Uterus (tissue), 2 donors: ENCODE measurements around the gene NEK4.

Experiments used
- POLR2A ChIP-seq, 2 donors: fragments of 450-650 bp; IDR thresholded peaks; one replicate each; pipeline ENCODE4 v1.6.1; 2016; ENCODE audit warnings: antibody characterized with exemption in 2 of 2, mild to moderate bottlenecking in 1 of 2, moderate library complexity in 1 of 2
- TF ChIP-seq, protein P1 (sequence below), 4 experiments: fragments of 200-600 bp in 2 of 4; fragments of 450-650 bp in 2 of 4; sonication (generic) in 2 of 4; IDR thresholded peaks; one replicate each; pipeline ENCODE4 v1.5.1; 2016 to 2019; ENCODE audit warnings: antibody characterized with exemption in 4 of 4, mild to moderate bottlenecking in 2 of 4, moderate library complexity in 1 of 4

DNA sequence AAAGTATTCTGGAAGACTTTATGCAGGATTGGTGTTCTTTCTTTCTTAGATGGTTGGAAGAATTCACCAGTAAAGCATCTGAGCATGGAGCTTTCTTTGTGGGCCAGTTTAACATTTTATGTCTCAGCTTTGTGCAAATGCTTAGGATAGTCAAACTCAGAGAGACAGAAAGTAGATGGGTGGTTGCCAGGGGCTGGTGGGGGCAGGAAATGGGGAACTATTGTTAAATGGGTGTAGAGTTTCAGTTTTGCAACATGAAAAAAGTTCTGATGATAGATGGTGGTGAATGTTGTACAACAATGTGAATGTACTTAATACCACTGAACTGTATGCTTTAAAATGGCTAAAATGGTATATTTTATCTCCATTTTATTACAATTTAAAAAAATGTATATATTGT, 40.1 kb downstream of the NEK4 start:
- TF ChIP-seq, protein P1, sequence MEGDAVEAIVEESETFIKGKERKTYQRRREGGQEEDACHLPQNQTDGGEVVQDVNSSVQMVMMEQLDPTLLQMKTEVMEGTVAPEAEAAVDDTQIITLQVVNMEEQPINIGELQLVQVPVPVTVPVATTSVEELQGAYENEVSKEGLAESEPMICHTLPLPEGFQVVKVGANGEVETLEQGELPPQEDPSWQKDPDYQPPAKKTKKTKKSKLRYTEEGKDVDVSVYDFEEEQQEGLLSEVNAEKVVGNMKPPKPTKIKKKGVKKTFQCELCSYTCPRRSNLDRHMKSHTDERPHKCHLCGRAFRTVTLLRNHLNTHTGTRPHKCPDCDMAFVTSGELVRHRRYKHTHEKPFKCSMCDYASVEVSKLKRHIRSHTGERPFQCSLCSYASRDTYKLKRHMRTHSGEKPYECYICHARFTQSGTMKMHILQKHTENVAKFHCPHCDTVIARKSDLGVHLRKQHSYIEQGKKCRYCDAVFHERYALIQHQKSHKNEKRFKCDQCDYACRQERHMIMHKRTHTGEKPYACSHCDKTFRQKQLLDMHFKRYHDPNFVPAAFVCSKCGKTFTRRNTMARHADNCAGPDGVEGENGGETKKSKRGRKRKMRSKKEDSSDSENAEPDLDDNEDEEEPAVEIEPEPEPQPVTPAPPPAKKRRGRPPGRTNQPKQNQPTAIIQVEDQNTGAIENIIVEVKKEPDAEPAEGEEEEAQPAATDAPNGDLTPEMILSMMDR (IDR thresholded peaks at IDR 0.05), result no peak
- no peak for TF ChIP-seq POLR2A (IDR thresholded peaks at IDR 0.05)
